Mesenchymal stem cell (in vitro differentiated cells and primary cell): ENCODE measurements around the gene PPM1E. TPM values are rescaled to one million over a fixed set of nuclear protein-coding genes. Genes with fewer than 3 reads are reported as not detected.

Source experiments
- DNase-seq: peaks from one replicate; pipeline ENCODE4 v3.0.0-alpha.2; 2013
- H2AFZ ChIP-seq: one replicate; pipeline ENCODE4 v1.6.1; 2013; ENCODE audit warnings: low read depth, mild to moderate bottlenecking, control low read depth, inconsistent platforms, low read length, moderate library complexity
- H2AK5ac ChIP-seq: 2 replicates; pipeline ENCODE4 v1.6.1; 2013; ENCODE audit warnings: low read length, moderate library complexity, mild to moderate bottlenecking, inconsistent platforms; ENCODE audit not compliant: severe bottlenecking
- H2BK120ac ChIP-seq: one replicate; pipeline ENCODE4 v1.6.1; 2013; ENCODE audit warnings: low read depth, mild to moderate bottlenecking, inconsistent platforms, low read length, moderate library complexity
- H2BK12ac ChIP-seq, 2 experiments: one replicate each; pipeline ENCODE4 v1.6.1; 2013; ENCODE audit warnings: inconsistent platforms in 2 of 2, low read length in 2 of 2, mild to moderate bottlenecking in 2 of 2, moderate library complexity in 2 of 2, control low read depth in 1 of 2
- H2BK15ac ChIP-seq: one replicate; pipeline ENCODE4 v1.6.1; 2013; ENCODE audit warnings: mild to moderate bottlenecking, low read depth, inconsistent platforms; ENCODE audit not compliant: poor library complexity, severe bottlenecking
- H2BK5ac ChIP-seq: 2 replicates; pipeline ENCODE4 v1.6.1; 2013; ENCODE audit warnings: low read depth, mild to moderate bottlenecking, low read length, control low read depth, inconsistent platforms; ENCODE audit not compliant: poor library complexity, severe bottlenecking
- H3K14ac ChIP-seq, 2 experiments: one replicate each; pipeline ENCODE4 v1.6.1; 2013; ENCODE audit warnings: inconsistent platforms in 2 of 2, low read length in 2 of 2, control low read depth in 1 of 2, mild to moderate bottlenecking in 1 of 2, moderate library complexity in 1 of 2
- H3K18ac ChIP-seq, 2 experiments: one replicate each; pipeline ENCODE4 v1.6.1; 2013; ENCODE audit warnings: inconsistent platforms in 2 of 2, low read length in 2 of 2, control low read depth in 1 of 2, low read depth in 1 of 2, mild to moderate bottlenecking in 1 of 2
- H3K23ac ChIP-seq, 2 experiments: one replicate each; pipeline ENCODE4 v1.6.1; 2013; ENCODE audit warnings: inconsistent platforms in 2 of 2, low read length in 2 of 2, mild to moderate bottlenecking in 2 of 2, moderate library complexity in 2 of 2, control low read depth in 1 of 2
- H3K27ac ChIP-seq: 2 replicates; pipeline ENCODE4 v1.5.1; 2013; ENCODE audit warnings: mild to moderate bottlenecking, moderate library complexity, low read length, control low read depth, inconsistent platforms; ENCODE audit not compliant: poor library complexity, severe bottlenecking
- H3K27me3 ChIP-seq, 2 experiments: 2 replicates each; pipeline versions ENCODE4 v1.6.1 to v1.7.0; 2013; ENCODE audit warnings: low read length in 2 of 2, mild to moderate bottlenecking in 2 of 2, moderate library complexity in 2 of 2, control low read depth in 1 of 2, inconsistent platforms in 1 of 2; ENCODE audit not compliant: control insufficient read depth in 1 of 2, insufficient read depth in 1 of 2
- H3K36me3 ChIP-seq, 2 experiments: 2 replicates each; pipeline versions ENCODE4 v1.6.1 to v1.7.0; 2013; ENCODE audit warnings: low read length in 2 of 2, control low read depth in 1 of 2, inconsistent platforms in 1 of 2, low read depth in 1 of 2, mild to moderate bottlenecking in 1 of 2; ENCODE audit not compliant: insufficient read depth in 2 of 2, control insufficient read depth in 1 of 2
- H3K4ac ChIP-seq, 2 experiments: one replicate each; pipeline ENCODE4 v1.6.1; 2013; ENCODE audit warnings: inconsistent platforms in 2 of 2, low read length in 2 of 2, mild to moderate bottlenecking in 2 of 2, moderate library complexity in 2 of 2, control low read depth in 1 of 2, low read depth in 1 of 2
- H3K4me1 ChIP-seq: 2 replicates; pipeline ENCODE4 v1.6.1; 2013; ENCODE audit warnings: low read depth, low read length, control low read depth; ENCODE audit not compliant: control insufficient read depth, insufficient read depth
- H3K4me2 ChIP-seq: 2 replicates; pipeline ENCODE4 v1.6.1; 2013; ENCODE audit warnings: low read length, mild to moderate bottlenecking, inconsistent platforms; ENCODE audit not compliant: poor library complexity, severe bottlenecking
- H3K4me3 ChIP-seq, 2 experiments: 2 replicates each; pipeline versions ENCODE4 v1.5.1 to v1.7.0; 2013; ENCODE audit warnings: low read length in 2 of 2, mild to moderate bottlenecking in 2 of 2, control low read depth in 1 of 2, low read depth in 1 of 2; ENCODE audit not compliant: insufficient read depth in 1 of 2
- H3K79me1 ChIP-seq: replicated peaks from 2 replicates; pipeline ENCODE4 v1.6.1; 2013; ENCODE audit warnings: mild to moderate bottlenecking, control low read depth, low read length, inconsistent platforms; ENCODE audit not compliant: poor library complexity, severe bottlenecking
- H3K9ac ChIP-seq: 2 replicates; pipeline ENCODE4 v1.7.0; 2013; ENCODE audit warnings: mild to moderate bottlenecking, low read length, moderate library complexity
- H3K9me3 ChIP-seq: 2 replicates; pipeline ENCODE4 v1.7.0; 2013; ENCODE audit warnings: mild to moderate bottlenecking, low read length; ENCODE audit not compliant: control insufficient read depth
- H4K8ac ChIP-seq: one replicate; pipeline ENCODE4 v1.6.1; 2013; ENCODE audit warnings: inconsistent platforms, mild to moderate bottlenecking, low read length, moderate library complexity
- H4K91ac ChIP-seq: one replicate; pipeline ENCODE4 v1.6.1; 2013; ENCODE audit warnings: mild to moderate bottlenecking, low read length, inconsistent platforms
- WGBS: methylation state at CpG from one replicate; pipeline ENCODE4 v1.1.7; 2013; ENCODE audit warnings: mixed read lengths; 5-methylcytosine and 5-hydroxymethylcytosine counted together
- small RNA-seq: library from polyadenylated mRNA; stranded (forward); fragments of <200 nt; extraction: miRNeasy Mini kit (QIAGEN cat#:217004); gene quantifications from one replicate; pipeline ENCODE3, GENCODE V24; 2013; ENCODE audit warnings: low read depth

Gene PPM1E

GRCh38 chr17:59027750-59028149 lies 272.1 kb downstream of the PPM1E start:
- Histone ChIP-seq H3K9me3 (no peaks in the 10 kb centered on the region), H4K8ac (no peak overlapping the region), H2AFZ (no peak overlapping the region), H2AK5ac (no peak overlapping the region), H2BK15ac (no peak overlapping the region), H3K4me2 (no peak overlapping the region), H2BK12ac (no peak overlapping the region), H3K36me3 (peaks cover 3 to 39% of the 10 kb centered on the region in 2 experiments), H3K27me3 (no peaks in the 10 kb centered on the region), H4K91ac (no peak overlapping the region), H3K4me1 (no peaks in the 10 kb centered on the region), H3K79me1 (peaks cover 3% of the 10 kb centered on the region), H3K14ac (no peak overlapping the region), H2BK120ac (no peak overlapping the region), H2BK5ac (no peak overlapping the region), H3K9ac (no peak overlapping the region), H3K4me3 (no peak overlapping the region), H3K27ac (no peak overlapping the region), H3K4ac (no peak overlapping the region), H3K18ac (peak overlapping the region in 1 of 2 experiments; percentile 2), H3K23ac (no peak overlapping the region)
- WGBS, result 77% methylated on average over 4 of the region's 4 CpGs
- peak; percentile 16 for DNase-seq

DNA sequence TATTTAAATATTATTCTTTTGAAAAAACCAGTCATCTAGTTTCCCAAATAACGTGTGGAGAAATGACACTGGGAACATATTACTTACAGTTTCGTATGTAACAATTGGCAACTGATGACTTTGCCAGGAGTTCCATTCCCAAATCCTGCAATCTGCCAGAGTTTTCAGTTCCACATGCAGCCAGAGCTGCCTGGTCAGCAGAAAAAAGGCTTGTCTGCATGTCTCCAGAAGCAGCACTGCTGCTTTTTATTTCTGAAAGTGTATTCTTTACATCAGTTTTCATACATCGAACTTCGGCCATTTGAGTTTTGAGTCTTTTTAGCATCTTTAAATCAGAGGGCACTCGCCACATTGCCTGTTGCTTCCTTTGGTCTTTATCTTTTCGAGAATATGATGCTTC lies 272.7 kb downstream of the PPM1E start:
- Histone ChIP-seq H4K8ac (no peak overlapping the region), H3K9ac (no peak overlapping the region), H3K14ac (no peak overlapping the region), H2BK12ac (no peak overlapping the region), H3K4me1 (no peaks in the 10 kb centered on the region), H3K4ac (no peak overlapping the region), H3K27me3 (no peaks in the 10 kb centered on the region), H3K79me1 (peaks cover 3% of the 10 kb centered on the region), H3K4me3 (no peak overlapping the region), H2AK5ac (no peak overlapping the region), H4K91ac (no peak overlapping the region), H3K36me3 (peaks cover 4 to 45% of the 10 kb centered on the region in 2 experiments), H3K18ac (no peak overlapping the region), H2BK5ac (no peak overlapping the region), H2BK120ac (no peak overlapping the region), H3K4me2 (no peak overlapping the region), H3K23ac (no peak overlapping the region), H3K9me3 (no peaks in the 10 kb centered on the region), H2BK15ac (no peak overlapping the region), H2AFZ (no peak overlapping the region), H3K27ac (no peak overlapping the region)
- 98% methylated on average over 5 of the region's 6 CpGs for WGBS
- DNase-seq, result no peak

- Histone ChIP-seq H3K27me3 (no peaks in the 10 kb centered on the region), H4K8ac (no peak overlapping the region), H2AK5ac (no peak overlapping the region), H2BK5ac (no peak overlapping the region), H3K18ac (no peak overlapping the region), H3K23ac (no peak overlapping the region), H2AFZ (no peak overlapping the region), H3K36me3 (peaks cover 15 to 53% of the 10 kb centered on the region in 2 experiments), H3K27ac (no peak overlapping the region), H3K4me3 (no peak overlapping the region), H3K4me1 (no peaks in the 10 kb centered on the region), H4K91ac (no peak overlapping the region), H3K4ac (no peak overlapping the region), H2BK120ac (no peak overlapping the region), H2BK12ac (no peak overlapping the region), H3K9ac (no peak overlapping the region), H3K79me1 (peaks cover 6% of the 10 kb centered on the region), H3K14ac (no peak overlapping the region), H3K4me2 (no peak overlapping the region), H2BK15ac (no peak overlapping the region), H3K9me3 (no peaks in the 10 kb centered on the region)
- DNase-seq, result no peak
- 100% methylated on average over 1 of the region's 1 CpG for WGBS
Measured at GRCh38 chr17:59030811-59031210, 275.2 kb downstream of the PPM1E start.

Small RNA genes within 50 kb of the gene (small RNA-seq; reads per million reads assigned to genes)
- gene AC025521.1 (not detected), gene RF00017 (not detected), gene RNU6-518P (not detected)
